GM12872 (cell line): ENCODE measurements around the gene SPATA3.

ENCODE experiments used
- TF ChIP-seq, protein P1 (sequence below): IDR thresholded peaks from 3 replicates; pipeline ENCODE4 v1.5.1; 2011; ENCODE audit warnings: low read depth, mild to moderate bottlenecking, low read length, moderate library complexity; ENCODE audit not compliant: insufficient read depth

Gene SPATA3

GRCh38 chr2:230989731-230990130 is 6.2 kb upstream of the SPATA3 start:
- TF ChIP-seq, protein P1, sequence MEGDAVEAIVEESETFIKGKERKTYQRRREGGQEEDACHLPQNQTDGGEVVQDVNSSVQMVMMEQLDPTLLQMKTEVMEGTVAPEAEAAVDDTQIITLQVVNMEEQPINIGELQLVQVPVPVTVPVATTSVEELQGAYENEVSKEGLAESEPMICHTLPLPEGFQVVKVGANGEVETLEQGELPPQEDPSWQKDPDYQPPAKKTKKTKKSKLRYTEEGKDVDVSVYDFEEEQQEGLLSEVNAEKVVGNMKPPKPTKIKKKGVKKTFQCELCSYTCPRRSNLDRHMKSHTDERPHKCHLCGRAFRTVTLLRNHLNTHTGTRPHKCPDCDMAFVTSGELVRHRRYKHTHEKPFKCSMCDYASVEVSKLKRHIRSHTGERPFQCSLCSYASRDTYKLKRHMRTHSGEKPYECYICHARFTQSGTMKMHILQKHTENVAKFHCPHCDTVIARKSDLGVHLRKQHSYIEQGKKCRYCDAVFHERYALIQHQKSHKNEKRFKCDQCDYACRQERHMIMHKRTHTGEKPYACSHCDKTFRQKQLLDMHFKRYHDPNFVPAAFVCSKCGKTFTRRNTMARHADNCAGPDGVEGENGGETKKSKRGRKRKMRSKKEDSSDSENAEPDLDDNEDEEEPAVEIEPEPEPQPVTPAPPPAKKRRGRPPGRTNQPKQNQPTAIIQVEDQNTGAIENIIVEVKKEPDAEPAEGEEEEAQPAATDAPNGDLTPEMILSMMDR, result no peak

DNA sequence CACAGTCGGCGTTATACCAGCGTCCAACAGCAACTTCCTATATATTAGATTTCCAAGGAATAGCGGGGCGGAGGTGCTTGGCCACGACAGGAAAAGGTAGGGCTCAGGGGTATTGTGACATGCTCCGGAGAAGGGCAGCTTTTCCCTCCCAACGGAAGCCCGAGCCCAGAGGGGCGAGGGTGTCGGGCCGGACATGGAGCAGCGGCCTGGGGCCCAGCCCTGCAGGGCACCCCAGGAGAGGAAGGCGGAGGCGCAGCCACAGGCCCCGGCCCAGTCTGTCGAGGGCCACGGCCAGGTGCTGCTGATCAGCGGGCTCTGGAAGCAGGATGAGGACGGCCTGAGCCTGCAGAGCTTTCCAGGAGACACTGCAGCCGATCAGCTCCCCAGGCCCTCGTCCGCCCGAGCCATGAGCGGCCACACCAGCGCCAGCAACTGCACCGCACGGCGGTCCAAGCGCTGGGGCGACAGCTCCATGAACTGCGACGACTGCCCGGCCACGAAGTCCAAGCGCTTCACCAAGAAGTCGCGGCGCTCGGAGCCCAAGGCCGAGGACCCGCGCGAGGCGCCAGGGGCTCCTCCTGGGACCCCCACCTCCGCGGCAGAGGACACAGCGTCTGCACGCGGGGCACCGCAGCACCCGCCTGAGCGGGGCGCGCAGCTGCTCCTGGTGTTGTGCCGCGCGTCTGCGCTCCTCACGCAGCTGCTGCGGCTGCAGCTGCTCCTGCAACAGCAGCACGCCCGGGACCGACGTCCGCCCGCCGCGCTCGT is 5.6 kb upstream of the SPATA3 start:
- TF ChIP-seq, protein P1, result no peak

GRCh38 chr2:230990899-230991150 is 5.1 kb upstream of the SPATA3 start:
- TF ChIP-seq, protein P1, result no peak

DNA sequence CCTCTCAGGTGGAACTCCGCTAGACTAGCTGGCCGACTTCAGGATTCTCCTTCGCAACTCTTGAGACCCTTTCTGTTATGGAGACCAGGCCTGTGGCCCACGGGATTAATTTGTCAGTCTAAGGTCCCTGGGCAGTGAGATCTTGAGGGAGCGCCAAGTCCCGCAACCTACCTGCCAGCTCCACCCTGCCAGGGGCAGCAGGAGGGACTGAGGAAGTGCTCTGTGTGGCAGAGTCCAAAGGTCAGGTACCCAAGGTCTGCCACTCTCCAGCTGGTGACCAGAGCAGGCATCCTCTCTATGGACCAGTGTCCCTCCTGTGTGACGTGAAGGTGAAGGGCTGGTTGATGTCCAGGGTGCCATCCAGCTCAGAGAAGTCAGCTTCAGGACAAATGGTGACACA is 4.3 kb upstream of the SPATA3 start:
- TF ChIP-seq, protein P1, result no peak

- TF ChIP-seq, protein P1, result no peak
These were observed 740 bp downstream of the SPATA3 start for GRCh38 chr2:230996661-230997060.

GRCh38 chr2:230998882-230999281 is 3.0 kb downstream of the SPATA3 start:
- TF ChIP-seq, protein P1, result no peak

DNA sequence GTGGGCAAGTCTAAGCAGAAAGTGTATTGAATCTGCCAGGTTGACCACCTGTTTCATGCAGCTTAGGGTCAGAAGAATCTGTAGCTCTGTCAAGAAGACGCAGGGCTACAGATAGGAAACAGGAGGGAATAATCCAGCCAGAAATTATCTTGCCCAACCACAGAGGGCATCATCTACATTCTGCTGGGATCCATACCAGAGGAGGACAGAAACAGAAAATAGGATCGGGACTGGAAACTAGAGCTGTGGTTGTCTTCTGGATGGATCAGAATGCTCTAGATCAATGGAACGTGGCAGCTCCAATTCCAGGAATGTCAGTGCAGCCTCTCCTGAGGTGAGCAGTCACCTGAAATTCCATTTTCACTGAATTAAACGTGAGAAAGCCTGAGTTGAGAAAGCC is 3.6 kb downstream of the SPATA3 start:
- TF ChIP-seq, protein P1, result no peak
